HG02973 (cell line): ENCODE data around the gene C1GALT1.

Experiments
- ATAC-seq: cut with Tn5 transposase; IDR thresholded peaks from one replicate; pipeline ENCODE4 v1.9.1; 2021; ENCODE audit warnings: moderate library complexity; ENCODE audit not compliant: unreplicated experiment

C1GALT1 gene

GRCh38 chr7:7265081-7266075 is 83.0 kb downstream of the C1GALT1 start:
- no peak for ATAC-seq

DNA sequence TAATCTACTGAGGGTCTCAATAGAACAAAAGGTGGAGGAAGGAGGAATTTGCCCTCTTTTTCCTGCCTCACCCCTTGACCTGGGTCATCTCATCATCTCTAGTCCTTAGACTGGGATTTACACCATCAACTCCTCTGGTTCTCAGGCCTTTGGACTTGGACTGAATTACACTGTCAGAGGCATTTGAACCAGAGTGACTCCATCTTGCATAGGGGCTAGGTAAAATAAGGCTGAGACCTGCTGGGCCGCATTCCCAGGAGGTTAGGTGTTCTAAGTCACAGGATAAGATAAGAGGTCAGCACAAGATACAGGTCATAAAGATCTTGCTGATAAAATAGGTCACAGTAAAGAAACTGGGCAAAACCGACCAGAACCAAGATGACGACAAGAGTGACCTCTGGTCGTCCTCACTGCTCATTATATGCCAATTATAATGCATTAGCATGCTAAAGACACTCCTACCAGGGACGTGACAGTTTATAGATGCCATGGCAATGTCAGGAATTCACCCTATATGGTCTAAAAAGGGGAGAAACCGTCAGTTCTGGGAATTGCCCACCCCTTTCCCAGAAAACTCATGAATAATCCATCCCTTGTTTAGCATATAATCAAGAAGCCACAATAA is 84.0 kb downstream of the C1GALT1 start:
- no peak for ATAC-seq

GRCh38 chr7:7271094-7271874 is 88.9 kb downstream of the C1GALT1 start:
- ATAC-seq = no peak

- no peak for ATAC-seq
These were observed 90.0 kb downstream of the C1GALT1 start for GRCh38 chr7:7272294-7272693.

DNA sequence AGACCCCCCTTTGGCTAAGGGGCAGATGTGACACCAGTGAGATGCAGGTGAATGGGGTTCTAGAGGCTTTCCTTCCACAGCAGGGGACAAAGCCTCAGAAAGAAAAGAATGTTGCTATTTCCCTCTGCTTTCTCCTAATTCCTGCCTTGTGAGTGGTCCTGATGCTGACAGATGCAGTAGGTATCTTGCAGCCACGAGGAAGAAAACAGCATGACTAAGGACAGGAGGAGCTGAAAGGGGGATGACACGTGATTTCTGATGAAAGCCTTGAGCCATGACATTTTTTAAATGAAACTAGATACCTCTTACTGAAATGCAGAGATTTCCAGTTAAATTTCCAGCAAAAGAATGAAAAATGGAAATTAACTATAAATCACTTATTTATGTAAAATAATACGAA is 92.4 kb downstream of the C1GALT1 start:
- ATAC-seq = no peak

GRCh38 chr7:7276161-7276560 is 93.8 kb downstream of the C1GALT1 start:
- no peak for ATAC-seq

DNA sequence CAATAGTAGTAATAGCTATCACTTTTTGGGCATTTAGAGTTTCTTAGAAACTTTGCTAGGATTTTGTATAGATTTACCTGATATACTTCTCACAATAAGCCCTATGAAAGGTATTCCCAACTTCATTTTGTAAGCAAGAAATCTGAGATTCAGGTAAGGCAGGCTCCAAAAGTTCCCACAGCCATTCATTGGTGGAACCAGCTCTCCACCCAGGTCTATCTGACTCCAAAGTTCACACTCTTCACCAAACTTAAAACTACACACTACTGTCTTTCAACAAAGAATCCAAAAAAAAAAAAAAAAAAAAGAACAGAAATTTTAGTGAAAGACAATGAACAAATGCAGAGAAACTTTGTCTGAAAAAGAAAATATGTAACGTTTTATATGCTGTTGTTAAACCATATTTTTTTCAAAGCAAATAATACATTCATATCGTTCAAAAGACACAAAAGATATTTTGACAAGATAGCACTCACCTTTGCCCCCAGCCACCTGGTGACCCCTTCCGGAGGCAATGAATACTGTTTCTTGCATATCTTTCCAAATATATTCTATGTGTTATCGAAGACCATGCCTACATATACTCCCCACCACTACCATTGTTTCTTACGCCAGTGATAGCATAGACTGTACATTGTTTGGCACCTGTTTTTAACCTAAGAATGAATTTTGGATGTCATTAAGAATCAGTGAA is 108.2 kb downstream of the C1GALT1 start:
- ATAC-seq = no peak

DNA sequence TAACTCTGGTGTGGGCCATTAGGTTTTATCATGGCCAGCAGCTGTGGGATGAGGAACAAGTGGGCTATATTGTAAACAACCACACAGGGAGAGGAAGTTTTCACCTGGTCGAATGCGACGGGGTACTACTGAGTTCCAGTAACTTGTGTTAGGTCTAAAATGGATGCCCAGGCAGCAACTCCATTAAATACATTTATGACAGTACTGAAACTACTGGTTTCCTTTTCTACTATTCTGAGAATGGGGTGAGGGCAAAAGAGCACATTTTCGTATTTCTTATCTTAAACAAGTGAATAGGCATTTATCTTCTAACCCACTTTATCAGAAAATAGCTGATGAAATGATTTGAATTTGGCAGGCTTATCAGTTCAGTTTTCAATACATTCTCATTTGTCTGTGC is 109.7 kb downstream of the C1GALT1 start:
- ATAC-seq = no peak

DNA sequence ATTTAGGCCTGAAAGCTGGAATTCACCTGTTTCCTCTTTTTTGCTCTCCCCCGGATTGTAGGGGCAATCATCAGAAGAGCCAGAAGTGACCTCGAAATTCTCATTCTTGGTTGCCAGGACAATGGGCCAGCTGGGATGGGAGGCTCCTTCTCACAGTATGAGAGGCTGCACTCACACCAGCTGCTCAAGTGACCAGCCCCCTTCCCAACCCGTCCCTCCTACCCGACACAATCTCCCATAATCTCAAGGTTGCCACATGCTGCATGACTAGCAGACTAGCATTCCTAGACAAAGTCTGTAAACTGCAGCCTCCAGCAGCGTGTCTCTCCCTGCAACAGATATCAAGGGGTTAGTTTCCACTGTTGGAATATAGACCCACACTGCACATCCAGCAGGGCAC is 110.3 kb downstream of the C1GALT1 start:
- ATAC-seq = no peak

DNA sequence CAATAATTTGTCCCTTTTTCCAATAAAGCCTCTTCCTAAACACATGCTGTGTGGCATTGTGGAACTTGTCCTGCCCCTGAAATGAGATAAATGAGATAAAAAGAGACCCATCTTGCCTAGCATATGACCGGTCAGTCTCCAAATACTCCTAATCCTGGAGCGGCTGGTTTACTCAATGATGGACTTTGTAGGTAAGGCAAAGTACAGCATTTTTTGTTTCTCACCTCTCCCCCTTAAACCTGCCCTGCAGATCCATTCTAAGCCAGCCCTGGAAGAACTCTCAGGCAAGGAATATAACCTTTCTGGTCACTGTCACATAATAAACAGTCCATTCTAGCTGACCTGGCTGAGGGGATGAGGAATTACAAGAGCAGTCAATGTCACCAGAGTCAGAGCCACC is 110.7 kb downstream of the C1GALT1 start:
- ATAC-seq = no peak

DNA sequence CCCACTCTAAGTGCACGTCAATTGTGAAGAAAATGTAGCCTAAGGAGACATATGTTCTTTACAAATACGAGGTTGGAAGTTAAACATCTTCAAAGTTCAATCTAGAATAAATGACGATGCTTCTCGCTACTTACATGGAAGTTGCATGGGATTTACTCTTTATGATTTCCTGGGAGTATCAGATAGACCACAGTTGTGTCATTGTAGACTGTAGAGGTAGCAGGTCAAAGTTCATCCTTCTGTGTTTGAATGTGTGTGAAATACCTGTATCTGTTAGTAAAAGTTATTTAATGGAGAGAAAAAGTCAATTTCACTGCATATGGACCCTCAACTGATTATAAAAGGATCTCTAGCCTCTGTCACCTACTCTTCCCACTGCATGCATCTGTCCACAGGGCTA is 112.6 kb downstream of the C1GALT1 start:
- no peak for ATAC-seq
